Naive thymus-derived CD4-positive, alpha-beta T cell (primary cell): ENCODE results near the gene TNFRSF1A. TPM values are rescaled to one million over a fixed set of nuclear protein-coding genes. Genes with fewer than 3 reads are reported as not detected.
A peak's percentile ranks its signal among the peaks of the same experiment; 100 is the strongest.

Source experiments
- ATAC-seq: fragments of 150-1000 bp; cut with Tn5 transposase; 2 replicates; pipeline ENCODE4 v1.10.0; 2021; ENCODE audit warnings: mild to moderate bottlenecking, moderate library complexity
- CTCF ChIA-PET: fragments of 350-600 bp; sonication (Branson Sonifier 250); formaldehyde crosslinking; loops from one replicate; lab custom pipeline; 2021; ENCODE audit warnings: antibody characterized with exemption; lab: Charles Lee
- POLR2A ChIA-PET: fragments of 350-600 bp; sonication (Branson Sonifier 250); formaldehyde crosslinking; loops from one replicate; lab custom pipeline; 2021; ENCODE audit warnings: antibody characterized with exemption, inconsistent platforms; lab: Charles Lee
- DNase-seq, 9 donors: peaks; one replicate each; pipeline versions ENCODE4 v3.0.0 to v3.0.0-alpha.2; 2020 to 2022; ENCODE audit warnings: mixed read lengths in 1 of 9
- H3K27ac ChIP-seq: one replicate; pipeline ENCODE4 v1.7.0; 2013; ENCODE audit warnings: mild to moderate bottlenecking, low read depth, low read length, moderate library complexity
- H3K27me3 ChIP-seq, 2 donors: one replicate each; pipeline ENCODE4 v1.7.0; 2013; ENCODE audit warnings: low read length in 2 of 2, mild to moderate bottlenecking in 2 of 2, moderate library complexity in 2 of 2; ENCODE audit not compliant: control insufficient read depth in 2 of 2, insufficient read depth in 2 of 2
- H3K36me3 ChIP-seq, 3 experiments: 1 replicate in 2 of 3; 2 replicates in 1 of 3; pipeline ENCODE4 v1.7.0; 2013; ENCODE audit warnings: low read length in 3 of 3, mild to moderate bottlenecking in 3 of 3, moderate library complexity in 1 of 3; ENCODE audit not compliant: insufficient read depth in 3 of 3, control insufficient read depth in 2 of 3
- H3K4me1 ChIP-seq, 2 donors: one replicate each; pipeline ENCODE4 v1.7.0; 2013; ENCODE audit warnings: low read length in 2 of 2, mild to moderate bottlenecking in 2 of 2, moderate library complexity in 1 of 2; ENCODE audit not compliant: control insufficient read depth in 2 of 2, insufficient read depth in 2 of 2
- H3K4me3 ChIP-seq: 2 replicates; pipeline ENCODE4 v1.7.0; 2013; ENCODE audit warnings: mild to moderate bottlenecking, low read length
- H3K9me3 ChIP-seq, 3 experiments: 1 replicate in 2 of 3; 2 replicates in 1 of 3; pipeline ENCODE4 v1.7.0; 2013; ENCODE audit warnings: low read length in 3 of 3; ENCODE audit not compliant: control insufficient read depth in 2 of 3
- H3K27ac Mint-ChIP-seq, 9 donors: one replicate each; pipeline ENCODE4 v1.8.0; 2020 to 2022; ENCODE audit warnings: mixed read lengths in 9 of 9, mild to moderate bottlenecking in 8 of 9, moderate library complexity in 5 of 9, inconsistent platforms in 2 of 9
- H3K27me3 Mint-ChIP-seq, 5 donors: one replicate each; pipeline ENCODE4 v1.8.0; 2021 to 2022; ENCODE audit warnings: mixed read lengths in 5 of 5, mild to moderate bottlenecking in 1 of 5
- H3K36me3 Mint-ChIP-seq, 5 donors: one replicate each; pipeline ENCODE4 v1.8.0; 2020 to 2022; ENCODE audit warnings: mixed read lengths in 5 of 5, mild to moderate bottlenecking in 3 of 5, inconsistent platforms in 1 of 5
- H3K4me1 Mint-ChIP-seq, 7 donors: one replicate each; pipeline ENCODE4 v1.8.0; 2020 to 2022; ENCODE audit warnings: mixed read lengths in 7 of 7, mild to moderate bottlenecking in 3 of 7, inconsistent platforms in 1 of 7
- H3K4me3 Mint-ChIP-seq, 10 donors: one replicate each; pipeline ENCODE4 v1.8.0; 2020 to 2022; ENCODE audit warnings: mild to moderate bottlenecking in 10 of 10, mixed read lengths in 10 of 10, moderate library complexity in 6 of 10, inconsistent platforms in 2 of 10
- H3K9me3 Mint-ChIP-seq, 11 donors: one replicate each; pipeline ENCODE4 v1.8.0; 2020 to 2022; ENCODE audit warnings: mixed read lengths in 11 of 11, mild to moderate bottlenecking in 4 of 11, inconsistent platforms in 1 of 11, moderate library complexity in 1 of 11
- intact Hi-C, 2 donors: fragments of 100-400 bp; cut with micrococcal nuclease; formaldehyde crosslinking; loops; one replicate each; pipeline ENCODE4 v1.15.1; 2023
- polyA plus RNA-seq, 2 donors: library from polyadenylated mRNA; unstranded; fragments of 300-500 nt; fragmentation: Illumina TruSeq; gene quantifications; one replicate each; pipeline ENCODE4 v1.2.3, GENCODE V29; 2021
- total RNA-seq, 6 experiments: library from RNA in 5 of 6; stranded (reverse) in 5 of 6; gene quantifications; 1 replicate in 5 of 6; 2 replicates in 1 of 6; pipeline ENCODE4 v1.2.3 and lab custom pipeline; 2021 to 2026

The TNFRSF1A gene
- total and polyA plus RNA-seq, 7 experiments from 2014 or later: 24.1 to 99.4 (median 57.4) TPM

- peaks cover 0 to 12% of the 10 kb centered on the region in 2 donors for H3K4me1 ChIP-seq
- H3K27me3 Mint-ChIP-seq: peaks cover 0 to 4% (median 0%) of the 10 kb centered on the region in 5 donors
- peak; percentile 6 for ATAC-seq
- H3K9me3 ChIP-seq: no peaks in the 10 kb centered on the region
- H3K4me1 Mint-ChIP-seq: peaks cover 22 to 59% (median 52%) of the 10 kb centered on the region in 7 donors
- ChIA-PET CTCF (interaction anchor here (0.6 to 8.4 kb wide), 4 partner anchors 22 to 661 kb away, joined by 3 to 139 read pairs (median 6); partner anchors contain the start of gene TNFRSF1A), POLR2A (interaction anchor here (1.0 to 14.2 kb wide), 10 partner anchors 8 to 102 kb away, joined by 4 to 342 read pairs (median 4); partner anchors contain the start of genes LTBR and TNFRSF1A)
- DNase-seq: peak in 3 of 9 donors; percentile 38 to 45 (median 41)
- H3K27ac ChIP-seq: peak overlapping the region; percentile 84
- no peaks in the 10 kb centered on the region for H3K36me3 Mint-ChIP-seq
- H3K36me3 ChIP-seq: peaks cover 0 to 5% (median 0%) of the 10 kb centered on the region in 3 experiments
- H3K9me3 Mint-ChIP-seq: peaks cover 0 to 1% (median 0%) of the 10 kb centered on the region in 11 donors
- no peaks in the 10 kb centered on the region for H3K27me3 ChIP-seq
- H3K27ac Mint-ChIP-seq: peak overlapping the region; percentile 76 to 95 (median 87)
- H3K4me3 ChIP-seq: peak overlapping the region; percentile 79
- intact Hi-C loops: loop anchor here in 1 of 2 donors (2.0 kb wide), 1 partner anchor 59 kb away; no protein-coding TSS in a partner anchor
- peak overlapping the region; percentile 72 to 91 (median 88) for H3K4me3 Mint-ChIP-seq
Observed at GRCh38 chr12:6364044-6364374, 22.1 kb upstream of the TNFRSF1A start.

GRCh38 chr12:6363330-6364043 is 21.6 kb upstream of the TNFRSF1A start:
- H3K27ac Mint-ChIP-seq: peak overlapping the region; percentile 76 to 95 (median 87)
- DNase-seq (peak in 7 of 9 donors; percentile 35 to 66 (median 46)), ATAC-seq (peak; percentile 88)
- H3K9me3 Mint-ChIP-seq: peaks cover 0 to 1% (median 0%) of the 10 kb centered on the region in 11 donors
- ChIA-PET POLR2A (interaction anchor here (1.0 to 14.2 kb wide), 18 partner anchors 8 to 222 kb away, joined by 3 to 342 read pairs (median 5); partner anchors contain the start of genes LTBR, TNFRSF1A and VAMP1), CTCF (interaction anchor here (0.6 to 8.4 kb wide), 7 partner anchors 18 to 662 kb away, joined by 3 to 139 read pairs (median 3); partner anchors contain the start of gene TNFRSF1A)
- no peaks in the 10 kb centered on the region for H3K9me3 ChIP-seq
- peak overlapping the region; percentile 72 to 91 (median 88) for H3K4me3 Mint-ChIP-seq
- no peaks in the 10 kb centered on the region for H3K36me3 Mint-ChIP-seq
- H3K4me1 ChIP-seq: peaks cover 0 to 12% of the 10 kb centered on the region in 2 donors
- intact Hi-C loops: loop anchor here (1.0 to 2.0 kb wide), 3 partner anchors 13 to 59 kb away; no protein-coding TSS in a partner anchor
- H3K4me1 Mint-ChIP-seq: peaks cover 22 to 54% (median 52%) of the 10 kb centered on the region in 7 donors
- peak overlapping the region; percentile 84 for H3K27ac ChIP-seq
- peaks cover 0 to 5% (median 0%) of the 10 kb centered on the region in 3 experiments for H3K36me3 ChIP-seq
- H3K27me3 Mint-ChIP-seq: peaks cover 0 to 4% (median 0%) of the 10 kb centered on the region in 5 donors
- peak overlapping the region; percentile 79 for H3K4me3 ChIP-seq
- no peaks in the 10 kb centered on the region for H3K27me3 ChIP-seq

GRCh38 chr12:6363010-6363329 is 21.1 kb upstream of the TNFRSF1A start:
- DNase-seq (no peak), ATAC-seq (no peak)
- no peaks in the 10 kb centered on the region for H3K36me3 Mint-ChIP-seq
- H3K4me3 Mint-ChIP-seq: peak overlapping the region in 7 of 10 donors; percentile 72 to 91 (median 88)
- H3K4me1 ChIP-seq: peaks cover 0 to 12% of the 10 kb centered on the region in 2 donors
- POLR2A ChIA-PET: interaction anchor here (0.8 to 14.2 kb wide), 19 partner anchors 7 to 222 kb away, joined by 3 to 342 read pairs (median 5); partner anchors contain the start of genes LTBR, TNFRSF1A and VAMP1
- H3K9me3 ChIP-seq: no peaks in the 10 kb centered on the region
- peaks cover 0 to 1% (median 0%) of the 10 kb centered on the region in 11 donors for H3K9me3 Mint-ChIP-seq
- no peak overlapping the region for H3K4me3 ChIP-seq
- peak overlapping the region in 2 of 9 donors; percentile 56 to 98 for H3K27ac Mint-ChIP-seq
- intact Hi-C loops: loop anchor here (1.0 kb wide), 2 partner anchors 13 to 28 kb away; no protein-coding TSS in a partner anchor
- peaks cover 0 to 4% (median 0%) of the 10 kb centered on the region in 5 donors for H3K27me3 Mint-ChIP-seq
- H3K27me3 ChIP-seq: no peaks in the 10 kb centered on the region
- peak overlapping the region; percentile 84 for H3K27ac ChIP-seq
- H3K36me3 ChIP-seq: peaks cover 0 to 5% (median 0%) of the 10 kb centered on the region in 3 experiments
- CTCF ChIA-PET: interaction anchor here (0.6 to 8.4 kb wide), 7 partner anchors 17 to 187 kb away, joined by 3 to 139 read pairs (median 4); partner anchors contain the start of gene TNFRSF1A
- peaks cover 22 to 51% (median 49%) of the 10 kb centered on the region in 7 donors for H3K4me1 Mint-ChIP-seq

- peaks cover 18 to 46% (median 44%) of the 10 kb centered on the region in 7 donors for H3K4me1 Mint-ChIP-seq
- intact Hi-C loops: no loop called here
- peaks cover 0 to 1% (median 0%) of the 10 kb centered on the region in 11 donors for H3K9me3 Mint-ChIP-seq
- ATAC-seq (no peak), DNase-seq (no peak)
- POLR2A ChIA-PET: interaction anchor here (0.8 to 14.2 kb wide), 16 partner anchors 13 to 221 kb away, joined by 3 to 342 read pairs (median 5); partner anchors contain the start of genes LTBR, TNFRSF1A and VAMP1
- peak overlapping the region; percentile 72 to 92 (median 83) for H3K4me3 Mint-ChIP-seq
- no peaks in the 10 kb centered on the region for H3K36me3 Mint-ChIP-seq
- no peaks in the 10 kb centered on the region for H3K9me3 ChIP-seq
- H3K27me3 Mint-ChIP-seq: peaks cover 0 to 4% (median 0%) of the 10 kb centered on the region in 5 donors
- H3K27me3 ChIP-seq: no peaks in the 10 kb centered on the region
- peaks cover 0 to 5% (median 0%) of the 10 kb centered on the region in 3 experiments for H3K36me3 ChIP-seq
- no peak overlapping the region for H3K27ac ChIP-seq
- H3K4me1 ChIP-seq: peaks cover 0 to 12% of the 10 kb centered on the region in 2 donors
- H3K4me3 ChIP-seq: no peak overlapping the region
- CTCF ChIA-PET: interaction anchor here (0.6 to 8.4 kb wide), 6 partner anchors 17 to 187 kb away, joined by 3 to 139 read pairs (median 4); partner anchors contain the start of gene TNFRSF1A
- H3K27ac Mint-ChIP-seq: peak overlapping the region; percentile 72 to 99 (median 94)
Observed at GRCh38 chr12:6362403-6362802, 20.5 kb upstream of the TNFRSF1A start.

- CTCF ChIA-PET: interaction anchor here (1.1 to 8.4 kb wide), 2 partner anchors 16 to 27 kb away, joined by 5 to 139 read pairs; no protein-coding TSS in a partner anchor
- H3K4me1 ChIP-seq: peaks cover 0 to 12% of the 10 kb centered on the region in 2 donors
- H3K4me3 ChIP-seq: no peak overlapping the region
Observed at GRCh38 chr12:6361834-6362233, 20.0 kb upstream of the TNFRSF1A start.

More at GRCh38 chr12:6361834-6362233, 20.0 kb upstream of the TNFRSF1A start:
- peak overlapping the region; percentile 72 to 99 (median 94) for H3K27ac Mint-ChIP-seq
- ATAC-seq (peak; percentile 56), DNase-seq (peak in 5 of 9 donors; percentile 44 to 53 (median 50))
- H3K36me3 ChIP-seq: peaks cover 0 to 5% (median 0%) of the 10 kb centered on the region in 3 experiments
- H3K27me3 Mint-ChIP-seq: peaks cover 0 to 9% (median 0%) of the 10 kb centered on the region in 5 donors
- intact Hi-C loops: no loop called here
- peaks cover 13 to 40% (median 38%) of the 10 kb centered on the region in 7 donors for H3K4me1 Mint-ChIP-seq
- no peak overlapping the region for H3K27ac ChIP-seq
- H3K36me3 Mint-ChIP-seq: no peaks in the 10 kb centered on the region
- H3K9me3 ChIP-seq: no peaks in the 10 kb centered on the region
- POLR2A ChIA-PET: interaction anchor here (1.0 to 14.2 kb wide), 6 partner anchors 16 to 175 kb away, joined by 3 to 342 read pairs (median 6); partner anchors contain the start of genes TNFRSF1A and VAMP1
- peak overlapping the region; percentile 72 to 92 (median 83) for H3K4me3 Mint-ChIP-seq
- H3K9me3 Mint-ChIP-seq: peaks cover 0 to 1% (median 0%) of the 10 kb centered on the region in 11 donors
- no peaks in the 10 kb centered on the region for H3K27me3 ChIP-seq
